K562 (cell line): Measurements from ENCODE around the gene GRAMD4. TPM values are rescaled to one million over a fixed set of nuclear protein-coding genes. Genes with fewer than 3 reads are reported as not detected.

Experiments used
- ATAC-seq: fragments of 200-7000 bp; cut with Tn5 transposase; 3 replicates; pipeline ENCODE4 v1.9.1; 2020; ENCODE audit warnings: moderate library complexity
- BruUV-seq: library from RNA; stranded (reverse); fragments of 400-500 nt; replicated peaks from 2 replicates; lab custom pipeline; 2021; lab: Mats Ljungman, UMichigan
- CTCF ChIA-PET: fragments of 300-600 bp; formaldehyde crosslinking; extraction: SDS; loops from one replicate; lab custom pipeline; 2021; ENCODE audit warnings: low intra/inter-chr PET ratio; lab: Yijun Ruan, JAX
- POLR2A ChIA-PET: fragments of 300-600, 350-650 bp; sonication (Branson Sonifier 250); formaldehyde crosslinking; extraction: SDS; loops from one replicate; lab custom pipeline; 2021; ENCODE audit warnings: antibody characterized with exemption, inconsistent platforms; lab: Yijun Ruan, JAX
- DNase-seq, 4 experiments: peaks; one replicate each; pipeline versions ENCODE4 v3.0.0 to v3.0.0-alpha.2; 2011 to 2018; ENCODE audit warnings: low spot score in 3 of 4, mixed read lengths in 3 of 4; ENCODE audit errors: extremely low read depth in 1 of 4
- FAIRE-seq: peaks from 2 replicates; lab custom pipeline; 2011; peaks lifted over from hg19 to GRCh38; lab: Jason Lieb, UNC
- H2AFZ ChIP-seq: 2 replicates; pipeline ENCODE4 v1.6.0; 2011; ENCODE audit warnings: low read depth, low read length, control low read depth, inconsistent platforms
- H3K27ac ChIP-seq: fragments of 200-600 bp; 3 replicates; pipeline ENCODE4 v1.8.0; 2011; ENCODE audit warnings: low read depth, mild to moderate bottlenecking, control low read depth, inconsistent platforms, low read length, moderate library complexity, mixed read lengths; ENCODE audit errors: extremely low read depth
- H3K27me3 ChIP-seq, 2 experiments: fragments of 300-600 bp in 1 of 2; 2 replicates in 1 of 2; 3 replicates in 1 of 2; pipeline versions ENCODE4 v1.6.0 to v1.8.0; 2011; ENCODE audit warnings: inconsistent platforms in 2 of 2, low read length in 2 of 2, mild to moderate bottlenecking in 1 of 2, mixed read lengths in 1 of 2, moderate library complexity in 1 of 2; ENCODE audit not compliant: control insufficient read depth in 2 of 2, insufficient read depth in 2 of 2
- H3K36me3 ChIP-seq: fragments of 300-600 bp; 3 replicates; pipeline ENCODE4 v1.8.0; 2011; ENCODE audit warnings: mild to moderate bottlenecking, low read length, inconsistent platforms; ENCODE audit not compliant: control insufficient read depth, insufficient read depth
- H3K4me1 ChIP-seq, 2 experiments: fragments of 200-600 bp in 1 of 2; replicated peaks in 1 of 2; 2 replicates in 1 of 2; 3 replicates in 1 of 2; pipeline versions ENCODE4 v1.5.1 to v1.8.0; 2011; ENCODE audit warnings: inconsistent platforms in 2 of 2, low read length in 2 of 2, mild to moderate bottlenecking in 1 of 2, mixed read lengths in 1 of 2, moderate library complexity in 1 of 2; ENCODE audit not compliant: control insufficient read depth in 2 of 2, insufficient read depth in 2 of 2
- H3K4me2 ChIP-seq: 2 replicates; pipeline ENCODE4 v1.6.1; 2011; ENCODE audit warnings: low read length, control low read depth, inconsistent platforms, mixed read lengths; ENCODE audit not compliant: insufficient read depth
- H3K4me3 ChIP-seq: fragments of 200-600 bp; sonication (generic), shearing (Covaris generic); 2 replicates; pipeline ENCODE4 v1.5.1; 2016; ENCODE audit warnings: control low read depth, inconsistent platforms
- H3K79me2 ChIP-seq: fragments of 200-600 bp; 3 replicates; pipeline ENCODE4 v1.8.0; 2011; ENCODE audit warnings: low read length, inconsistent platforms; ENCODE audit not compliant: control insufficient read depth, insufficient read depth
- H3K9ac ChIP-seq, 2 experiments: 2 replicates each; pipeline versions ENCODE4 v1.6.0 to v1.6.1; 2011; ENCODE audit warnings: low read depth in 2 of 2, low read length in 2 of 2, control low read depth in 1 of 2, inconsistent platforms in 1 of 2, mild to moderate bottlenecking in 1 of 2, mixed read lengths in 1 of 2; ENCODE audit not compliant: insufficient read depth in 1 of 2
- H3K9me1 ChIP-seq: one replicate; pipeline ENCODE4 v1.6.0; 2011; ENCODE audit warnings: inconsistent platforms, mild to moderate bottlenecking, low read length, moderate library complexity; ENCODE audit not compliant: control insufficient read depth, insufficient read depth
- H3K9me3 ChIP-seq: replicated peaks from 2 replicates; pipeline ENCODE4 v1.5.1; 2011; ENCODE audit warnings: low read depth, low read length, inconsistent platforms; ENCODE audit not compliant: control insufficient read depth, insufficient read depth
- H4K20me1 ChIP-seq: replicated peaks from 2 replicates; pipeline ENCODE4 v1.6.1; 2011; ENCODE audit warnings: low read length, inconsistent platforms, mixed read lengths; ENCODE audit not compliant: control insufficient read depth, insufficient read depth
- CSDE1 ChIP-seq, 2 experiments: fragments of 450-650 bp; IDR thresholded peaks; 2 replicates each; pipeline ENCODE4 v1.6.1; 2016; ENCODE audit warnings: mild to moderate bottlenecking in 1 of 2
- DACH1 ChIP-seq: fragments of 450-650 bp; IDR thresholded peaks from 2 replicates; pipeline ENCODE4 v1.6.1; 2018; ENCODE audit not compliant: partially characterized antibody
- DPF2 ChIP-seq: fragments of 450-650 bp; IDR thresholded peaks from 2 replicates; pipeline ENCODE4 v1.6.1; 2016
- ELK3 ChIP-seq: fragments of 450-650 bp; formaldehyde crosslinking; IDR thresholded peaks from 2 replicates; pipeline ENCODE4 v1.4.0; 2020; ENCODE audit warnings: mild to moderate bottlenecking
- FOXP1 ChIP-seq: sonication (generic); formaldehyde crosslinking; IDR thresholded peaks from 2 replicates; pipeline ENCODE4 v1.8.0; 2022; ENCODE audit warnings: mild to moderate bottlenecking, missing genetic modification reagents
- MTA3 ChIP-seq: fragments of 450-650 bp; formaldehyde crosslinking; IDR thresholded peaks from 2 replicates; pipeline ENCODE4 v1.6.1; 2017; ENCODE audit warnings: mild to moderate bottlenecking, borderline replicate concordance
- NUFIP1 ChIP-seq: fragments of 450-650 bp; IDR thresholded peaks from 2 replicates; pipeline ENCODE4 v1.6.1; 2018; ENCODE audit not compliant: partially characterized antibody
- RBM15 ChIP-seq: fragments of 200-400 bp; formaldehyde crosslinking; IDR thresholded peaks from 2 replicates; pipeline ENCODE4 v1.6.1; 2018; ENCODE audit warnings: mild to moderate bottlenecking, low read length, moderate library complexity; ENCODE audit not compliant: insufficient read depth
- SFPQ ChIP-seq: fragments of 200-400 bp; formaldehyde crosslinking; IDR thresholded peaks from 2 replicates; pipeline ENCODE4 v1.6.1; 2017; ENCODE audit warnings: mild to moderate bottlenecking, low read depth, low read length, moderate library complexity
- SIN3B ChIP-seq: fragments of 450-650 bp; IDR thresholded peaks from 2 replicates; pipeline ENCODE4 v1.6.1; 2017; ENCODE audit warnings: low read depth, mild to moderate bottlenecking, moderate library complexity
- SREBF2 ChIP-seq: sonication (generic); formaldehyde crosslinking; IDR thresholded peaks from 2 replicates; pipeline ENCODE4 v1.4.0; 2020; ENCODE audit warnings: mild to moderate bottlenecking, missing genetic modification reagents
- SRSF9 ChIP-seq: fragments of 200-400 bp; formaldehyde crosslinking; IDR thresholded peaks from 2 replicates; pipeline ENCODE4 v1.6.1; 2017; ENCODE audit warnings: low read depth, low read length, borderline replicate concordance
- STAG1 ChIP-seq: sonication (generic); formaldehyde crosslinking; IDR thresholded peaks from 2 replicates; pipeline ENCODE4 v1.5.0; 2020; ENCODE audit warnings: missing genetic modification reagents, borderline replicate concordance
- STAT5A ChIP-seq: IDR thresholded peaks from 2 replicates; pipeline ENCODE4 v1.6.1; 2012; ENCODE audit warnings: low read length, inconsistent platforms, borderline replicate concordance
- U2AF1 ChIP-seq: fragments of 200-400 bp; formaldehyde crosslinking; optimal IDR thresholded peaks from 2 replicates; pipeline ENCODE3; 2017; ENCODE audit warnings: mild to moderate bottlenecking, low read depth, low read length, moderate library complexity
- ZFX ChIP-seq: sonication (generic); formaldehyde crosslinking; IDR thresholded peaks from 2 replicates; pipeline ENCODE4 v1.8.0; 2022; ENCODE audit warnings: mild to moderate bottlenecking, missing genetic modification reagents, moderate library complexity
- WGBS: fragments of 100-300 bp; shearing (Covaris generic); methylation state at CpG from one replicate; pipeline ENCODE4 v1.1.6; 2016; ENCODE audit warnings: low coverage, mixed read lengths; ENCODE audit not compliant: insufficient coverage; ENCODE audit errors: missing lambda C conversion rate; 5-methylcytosine and 5-hydroxymethylcytosine counted together
- in situ Hi-C: fragments of 300-500 bp; cut with MboI; formaldehyde crosslinking; loops from 4 replicates; pipeline ENCODE4 v1.15.0; 2018; ENCODE audit warnings: inconsistent platforms, mixed read lengths
- intact Hi-C: fragments of 100-400 bp; cut with micrococcal nuclease; formaldehyde crosslinking; loops from 2 replicates; pipeline ENCODE4 v1.14.2; 2022
- polyA plus RNA-seq, 8 experiments: library from polyadenylated mRNA; depleted of rRNA in 4 of 8; stranded (reverse) in 5 of 8; unstranded in 3 of 8; fragments of >200 nt; fragmentation: Nextera tagmentation in 2 of 8; fragmentation: Illumina TruSeq in 1 of 8; extraction: Ambion mirVana in 2 of 8; extraction: Trizol in 1 of 8; gene quantifications; 2 replicates each; pipeline versions ENCODE4 v1.2.1 to v1.2.3, GENCODE V29; 2011 to 2014; ENCODE audit warnings: inconsistent platforms in 1 of 8, missing spikeins in 1 of 8
- total RNA-seq, 7 experiments: library from RNA; depleted of rRNA in 6 of 7; stranded (reverse); fragments of >200 nt in 6 of 7; fragmentation: Illumina TruSeq in 2 of 7; extraction: Trizol in 2 of 7; gene quantifications; 2 replicates each; pipeline versions ENCODE4 v1.2.1 to v1.2.3, GENCODE V29; 2011 to 2021; ENCODE audit warnings: low replicate concordance in 1 of 7

Gene GRAMD4
- total and polyA plus RNA-seq, 9 of the 15 experiments (the other 6 are each of a cell fraction or from before 2014, with no cell fraction given) = 0.18 to 44.8 (median 18.6) TPM

- BruUV-seq = no TSS peak
- H3K4me1 ChIP-seq = peaks cover 0 to 21% of the 10 kb centered on the region in 2 experiments; a peak in 2 of 5 replicates
Measured at GRCh38 chr22:46639843-46640242, 19.7 kb downstream of the GRAMD4 start.

GRCh38 chr22:46640293-46641055 is 20.3 kb downstream of the GRAMD4 start:
- Histone ChIP-seq H2AFZ (no peak overlapping the region), H3K4me1 (peaks cover 0 to 18% of the 10 kb centered on the region in 2 experiments; a peak in 2 of 5 replicates), H3K4me2 (no peak overlapping the region), H3K9ac (no peak overlapping the region), H3K27me3 (no peaks in the 10 kb centered on the region), H3K27ac (no peak overlapping the region), H3K79me2 (0 out of 3 replicates have a peak, but pooled peaks cover 3% of the 10 kb centered on the region), H4K20me1 (no peaks in the 10 kb centered on the region), H3K36me3 (peaks cover 10% of the 10 kb centered on the region; the same call in 2 of the 3 replicates), H3K9me3 (no peaks in the 10 kb centered on the region), H3K4me3 (no peak overlapping the region), H3K9me1 (no peaks in the 10 kb centered on the region)
- 84% methylated on average over 19 of the region's 24 CpGs for WGBS
- no TSS peak for BruUV-seq
- ChIA-PET POLR2A (no interaction called here), CTCF (no interaction called here)
- ATAC-seq = no peak
- no peak for DNase-seq
- FAIRE-seq = no peak
- in situ Hi-C loops (loop anchor here (10.0 kb wide), 1 partner anchor 76 kb away; no protein-coding TSS in a partner anchor), intact Hi-C loops (no loop called here)
- no peak for TF ChIP-seq SFPQ
- no peak for TF ChIP-seq STAT5A
- no peak for TF ChIP-seq STAG1
- no peak for TF ChIP-seq DPF2
- TF ChIP-seq ELK3 (CRISPR knock-in tag) = no peak
- no peak for TF ChIP-seq ZFX (CRISPR knock-in tag)
- no peak for TF ChIP-seq MTA3
- no peak for TF ChIP-seq U2AF1
- TF ChIP-seq FOXP1 = no peak

More at GRCh38 chr22:46639843-46640242, 19.7 kb downstream of the GRAMD4 start:
- ATAC-seq (no peak), FAIRE-seq (no peak), DNase-seq (no peak)
- H3K27ac ChIP-seq = no peak overlapping the region
- no peaks in the 10 kb centered on the region for H3K9me3 ChIP-seq
- ChIA-PET CTCF (no interaction called here), POLR2A (no interaction called here)
- intact Hi-C loops = no loop called here
- peaks cover 10% of the 10 kb centered on the region; the same call in 2 of the 3 replicates for H3K36me3 ChIP-seq
- WGBS = 87% methylated on average over 8 of the region's 11 CpGs
- in situ Hi-C loops = loop anchor here (10.0 kb wide), 1 partner anchor 75 kb away; no protein-coding TSS in a partner anchor
- TF ChIP-seq RBM15 (no peak), DACH1 (no peak), NUFIP1 (no peak), SREBF2 (CRISPR knock-in tag) (no peak), CSDE1 (IDR thresholded peaks at IDR 0.05) (no peak), SIN3B (no peak), SRSF9 (no peak)
- H3K9me1 ChIP-seq = no peaks in the 10 kb centered on the region
- H3K79me2 ChIP-seq = no peaks in the 10 kb centered on the region
- H2AFZ ChIP-seq = no peak overlapping the region
- no peak overlapping the region for H3K4me3 ChIP-seq
- no peak overlapping the region for H3K4me2 ChIP-seq
- no peak overlapping the region for H3K9ac ChIP-seq
- no peaks in the 10 kb centered on the region for H4K20me1 ChIP-seq
- no peaks in the 10 kb centered on the region for H3K27me3 ChIP-seq
